Large intestine (tissue), 3 donors: ENCODE measurements around the gene ASIP. TPM values are rescaled to one million over a fixed set of nuclear protein-coding genes. Genes with fewer than 3 reads are reported as not detected.
"Not testable (repeated sequence)": the region's sequence is repeated elsewhere in the genome, so short reads cannot be mapped to it uniquely, and the experiment has no call there.

Experiments used
- DNase-seq, 2 donors: peaks; one replicate each; pipeline versions ENCODE4 v3.0.0 to v3.0.0-alpha.2; 2013
- H3K27ac ChIP-seq: one replicate; pipeline ENCODE4 v1.5.1; 2013; ENCODE audit warnings: low read length
- H3K27me3 ChIP-seq: 2 replicates; pipeline ENCODE4 v1.6.1; 2013; ENCODE audit warnings: low read length; ENCODE audit not compliant: control insufficient read depth, insufficient read depth
- H3K36me3 ChIP-seq: 2 replicates; pipeline ENCODE4 v1.6.1; 2013; ENCODE audit warnings: low read length; ENCODE audit not compliant: control insufficient read depth, insufficient read depth
- H3K4me1 ChIP-seq: one replicate; pipeline ENCODE4 v1.6.1; 2013; ENCODE audit warnings: low read length; ENCODE audit not compliant: control insufficient read depth, insufficient read depth
- H3K4me3 ChIP-seq: one replicate; pipeline ENCODE4 v1.5.1; 2013; ENCODE audit warnings: low read length
- H3K9me3 ChIP-seq: one replicate; pipeline ENCODE4 v1.6.1; 2013; ENCODE audit warnings: mild to moderate bottlenecking, low read depth, low read length, moderate library complexity; ENCODE audit not compliant: control insufficient read depth
- WGBS: methylation state at CpG from one replicate; pipeline ENCODE4 v1.1.5; 2013; ENCODE audit warnings: low lambda C conversion rate; ENCODE audit not compliant: insufficient coverage; 5-methylcytosine and 5-hydroxymethylcytosine counted together
- polyA plus RNA-seq: library from polyadenylated mRNA; unstranded; fragments of 120-200 nt; gene quantifications from one replicate; pipeline ENCODE4 v1.2.1, GENCODE V29; 2013

Gene ASIP
- polyA plus RNA-seq, 1 donor: 0.27 TPM

DNA sequence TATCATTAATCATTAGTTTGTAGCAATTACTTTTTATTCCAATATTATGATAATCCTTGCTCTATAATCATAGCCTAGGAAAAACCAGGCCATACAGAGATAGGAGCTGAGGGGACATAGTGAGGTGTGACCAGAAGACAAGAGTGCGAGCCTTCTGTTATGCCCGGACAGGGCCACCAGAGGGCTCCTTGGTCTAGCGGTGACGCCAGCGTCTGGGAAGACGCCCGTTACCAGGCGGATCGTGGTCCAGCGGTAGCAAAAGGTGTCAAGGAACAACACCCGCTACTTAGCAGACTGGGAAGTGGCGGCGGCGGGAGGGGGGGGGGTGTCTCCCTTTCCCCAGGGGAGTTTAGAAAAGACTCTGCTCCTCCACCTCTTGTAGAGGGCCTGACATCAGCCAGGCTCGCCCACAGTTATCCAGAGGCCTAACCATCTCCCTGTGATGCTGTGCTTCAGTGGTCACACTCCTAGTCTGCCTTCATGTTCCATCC lies 57.1 kb downstream of the ASIP start:
- no CpG with 5 or more reads among the region's 15 CpGs for WGBS

DNA sequence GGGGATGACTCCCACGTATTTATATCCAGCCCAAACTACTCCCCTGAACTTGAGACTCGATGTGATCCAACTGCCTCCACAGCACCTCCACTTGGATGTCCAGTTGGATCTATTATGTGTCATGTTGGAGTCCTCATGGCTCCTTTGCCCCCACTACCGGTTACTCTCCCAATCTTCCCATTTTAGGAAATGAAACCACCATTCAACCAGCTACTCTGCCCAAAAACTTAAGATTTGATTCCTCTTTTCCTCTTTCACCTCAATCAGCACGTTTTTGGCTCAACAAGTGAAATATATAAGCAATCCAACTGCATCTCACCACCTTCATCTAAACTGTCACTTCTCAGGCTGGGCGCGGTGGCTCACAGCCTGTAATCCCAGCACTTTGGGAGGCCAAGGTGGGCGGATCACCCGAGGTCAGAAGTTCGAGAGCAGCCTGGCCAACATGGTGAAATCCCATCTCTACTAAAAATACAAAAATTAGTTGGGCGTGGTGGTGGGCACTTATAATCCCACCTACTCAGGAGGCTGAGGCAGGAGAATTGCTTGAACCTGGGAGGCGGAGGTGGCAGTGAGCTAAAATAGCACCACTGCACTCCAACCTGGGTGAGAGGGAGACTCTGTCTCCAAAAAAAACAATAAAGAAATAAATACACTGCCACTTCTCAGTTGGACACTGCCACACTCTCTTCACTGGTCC lies 58.5 kb downstream of the ASIP start:
- H3K4me1 ChIP-seq: peaks cover 19% of the 10 kb centered on the region
- H3K36me3 ChIP-seq: peaks cover 12% of the 10 kb centered on the region
- no CpG with 5 or more reads among the region's 11 CpGs for WGBS
- no peak overlapping the region for H3K4me3 ChIP-seq
- no peak for DNase-seq
- no peaks in the 10 kb centered on the region for H3K9me3 ChIP-seq
- H3K27ac ChIP-seq: no peak overlapping the region
- H3K27me3 ChIP-seq: no peaks in the 10 kb centered on the region

More for the DNA sequence above, 57.1 kb downstream of the ASIP start:
- Histone ChIP-seq H3K4me1 (peaks cover 19% of the 10 kb centered on the region), H3K36me3 (peaks cover 25% of the 10 kb centered on the region)
- not testable (repeated sequence) for H3K27ac ChIP-seq, H3K27me3 ChIP-seq, DNase-seq, H3K4me3 ChIP-seq, H3K9me3 ChIP-seq

- WGBS: no CpG with 5 or more reads among the region's 3 CpGs
- no peak for DNase-seq
- no peak overlapping the region for H3K27ac ChIP-seq
These were observed 59.1 kb downstream of the ASIP start for GRCh38 chr20:34300256-34300806.

DNA sequence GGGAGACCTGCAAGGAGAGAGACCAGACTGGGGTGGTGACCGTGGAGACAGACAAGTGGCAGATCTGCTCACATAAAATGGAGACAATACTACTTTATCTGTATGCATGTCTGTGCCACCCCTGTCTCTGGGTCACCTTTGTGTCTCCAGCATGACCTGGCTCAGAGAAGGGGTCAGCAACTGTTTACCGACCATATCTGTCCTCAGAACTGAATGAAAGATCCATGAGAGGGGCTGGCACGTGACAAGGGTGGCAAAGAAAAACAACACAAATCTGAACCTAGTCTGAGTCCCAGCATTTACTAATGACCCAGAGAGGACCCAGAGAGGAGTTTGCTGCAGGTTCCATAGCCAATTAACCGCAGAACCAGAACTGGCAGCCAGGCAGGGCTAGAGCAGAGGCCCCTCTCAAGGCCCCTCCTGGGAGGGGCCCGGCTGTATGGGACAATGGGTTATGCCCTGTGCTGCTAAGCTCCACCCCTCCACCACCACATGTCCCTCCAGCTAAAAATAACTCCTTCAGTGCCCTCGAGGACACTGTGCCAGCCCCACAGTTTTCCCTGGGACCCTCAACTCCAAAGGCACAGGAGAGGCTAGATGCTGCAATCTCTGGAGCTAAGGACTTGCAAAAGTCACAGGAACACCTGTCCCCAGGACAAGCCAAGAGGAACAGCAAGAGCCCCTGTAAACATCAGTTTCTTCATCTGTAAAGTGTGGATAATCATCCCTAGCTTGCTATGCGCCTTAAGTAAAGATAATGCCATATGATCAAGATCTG lies 59.8 kb downstream of the ASIP start:
- Histone ChIP-seq H3K27me3 (no peaks in the 10 kb centered on the region), H3K27ac (no peak overlapping the region), H3K36me3 (peaks cover 4% of the 10 kb centered on the region), H3K4me1 (peaks cover 19% of the 10 kb centered on the region), H3K4me3 (no peak overlapping the region), H3K9me3 (no peaks in the 10 kb centered on the region)
- peak; percentile 15 to 44 for DNase-seq
- no CpG with 5 or more reads among the region's 7 CpGs for WGBS

More at GRCh38 chr20:34300256-34300806, 59.1 kb downstream of the ASIP start:
- H3K9me3 ChIP-seq: no peaks in the 10 kb centered on the region
- peaks cover 19% of the 10 kb centered on the region for H3K4me1 ChIP-seq
- H3K36me3 ChIP-seq: peaks cover 7% of the 10 kb centered on the region
- no peaks in the 10 kb centered on the region for H3K27me3 ChIP-seq
- no peak overlapping the region for H3K4me3 ChIP-seq

DNA sequence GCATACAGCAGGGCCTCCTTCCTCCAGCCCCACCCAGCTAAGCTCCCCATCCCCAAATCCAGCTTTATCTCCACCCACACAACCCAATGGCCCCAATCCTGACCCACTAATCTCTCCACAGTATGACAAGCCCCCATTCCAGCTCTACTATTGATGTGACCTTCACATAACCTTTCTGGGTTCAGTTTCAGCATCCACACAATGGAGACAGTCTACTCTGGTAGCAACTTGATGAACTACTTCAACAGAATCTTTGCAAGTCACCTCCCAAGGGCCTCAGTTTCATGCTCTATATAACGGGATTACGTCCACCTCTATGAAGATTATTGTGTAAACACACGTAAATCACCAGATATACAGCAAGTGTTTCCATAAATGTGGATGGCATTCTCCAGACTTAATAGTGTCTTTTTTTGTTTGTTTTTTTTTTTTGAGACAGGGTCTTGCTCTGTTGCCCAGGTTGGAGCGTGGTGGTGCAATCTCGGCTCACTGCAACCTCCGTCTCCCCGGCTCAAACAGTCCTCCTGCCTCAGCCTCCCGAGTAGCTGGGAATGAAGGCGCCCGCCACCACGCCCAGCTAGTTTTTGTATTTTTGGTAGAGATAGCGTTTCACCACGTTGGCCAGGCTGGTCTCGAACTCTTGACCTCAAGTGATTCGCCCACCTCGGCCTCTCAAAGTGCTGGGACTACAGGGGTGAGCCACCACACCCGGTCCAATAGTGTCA lies 60.5 kb downstream of the ASIP start:
- no peaks in the 10 kb centered on the region for H3K27me3 ChIP-seq
- WGBS: 73% methylated on average over 3 of the region's 17 CpGs
- peak overlapping the region; percentile 90 for H3K4me3 ChIP-seq
- peaks cover 19% of the 10 kb centered on the region for H3K4me1 ChIP-seq
- no peaks in the 10 kb centered on the region for H3K9me3 ChIP-seq
- H3K36me3 ChIP-seq: peaks cover 4% of the 10 kb centered on the region
- H3K27ac ChIP-seq: peak overlapping the region; percentile 98
- DNase-seq: no peak

GRCh38 chr20:34302312-34302722 lies 61.1 kb downstream of the ASIP start:
- Histone ChIP-seq H3K27me3 (no peaks in the 10 kb centered on the region), H3K4me1 (peaks cover 19% of the 10 kb centered on the region), H3K27ac (peak overlapping the region; percentile 98), H3K4me3 (peak overlapping the region; percentile 90), H3K36me3 (peaks cover 4% of the 10 kb centered on the region), H3K9me3 (no peaks in the 10 kb centered on the region)
- WGBS: no CpG with 5 or more reads among the region's 9 CpGs
- no peak for DNase-seq

DNA sequence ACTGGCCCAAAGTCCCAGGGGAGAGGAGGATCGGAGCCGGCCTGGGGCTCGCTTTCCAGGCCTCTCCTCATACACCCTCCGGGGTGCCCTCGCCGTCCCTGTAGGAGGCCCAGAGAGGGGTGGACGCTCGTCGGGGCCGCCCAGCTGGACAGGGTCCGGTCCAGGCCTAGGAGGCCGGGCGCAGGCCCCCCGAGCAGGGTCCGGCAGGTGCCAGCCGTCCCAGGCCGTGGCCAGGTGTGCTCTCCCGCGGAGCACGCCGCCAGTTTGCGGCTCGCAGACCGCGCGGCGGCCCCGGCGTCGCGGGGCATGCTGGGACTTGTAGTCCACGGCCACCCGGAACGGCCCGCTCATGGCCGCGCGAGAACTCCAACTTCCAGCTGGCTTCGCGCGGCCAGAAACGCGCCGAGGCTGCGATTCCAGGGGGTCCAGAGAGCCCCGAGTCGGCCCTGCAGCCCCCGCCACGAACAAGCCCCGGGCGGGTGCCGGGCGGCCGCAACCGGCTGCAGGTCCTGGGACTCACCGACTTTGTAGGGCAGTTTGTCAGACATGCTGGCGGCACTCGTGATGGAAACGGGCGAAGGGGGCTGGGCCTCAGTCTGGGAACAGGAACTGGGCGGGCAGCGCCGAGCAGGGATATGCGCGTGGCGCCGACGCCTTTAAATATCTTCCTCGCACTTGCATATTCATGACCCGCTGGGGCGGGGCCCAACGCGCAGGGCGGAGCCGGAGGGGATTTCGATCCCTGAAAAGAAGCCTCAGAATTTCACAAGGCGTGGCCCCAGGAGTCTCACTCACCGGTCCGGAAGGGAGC lies 61.7 kb downstream of the ASIP start, which contains the start of gene AHCY:
AHCY (minus strand) TSS at position 633 of the 811 bp plus-strand sequence; CDS start at position 548, 85 bp downstream.
- peak within 1 kb of the TSS; percentile 90 for H3K4me3 ChIP-seq
- peaks cover 19% of the 10 kb centered on the region for H3K4me1 ChIP-seq
- no peaks in the 10 kb centered on the region for H3K27me3 ChIP-seq
- no peaks in the 10 kb centered on the region for H3K9me3 ChIP-seq
- no CpG with 5 or more reads among the region's 79 CpGs for WGBS
- peak within 1 kb of the TSS; percentile 98 for H3K27ac ChIP-seq
- peaks cover 4% of the 10 kb centered on the region for H3K36me3 ChIP-seq
- peak; percentile 97 to 99 for DNase-seq

GRCh38 chr20:34305333-34306230 lies 64.4 kb downstream of the ASIP start:
- Histone ChIP-seq H3K4me1 (peaks cover 28% of the 10 kb centered on the region), H3K4me3 (no peak overlapping the region), H3K27ac (no peak overlapping the region), H3K27me3 (no peaks in the 10 kb centered on the region), H3K36me3 (no peaks in the 10 kb centered on the region), H3K9me3 (no peaks in the 10 kb centered on the region)
- WGBS: 81% methylated on average over 3 of the region's 19 CpGs
- DNase-seq: no peak

GRCh38 chr20:34309691-34310090 lies 68.5 kb downstream of the ASIP start:
- no peak for DNase-seq
- H3K4me1 ChIP-seq: peaks cover 30% of the 10 kb centered on the region
- 100% methylated on average over 2 of the region's 3 CpGs for WGBS
- H3K9me3 ChIP-seq: no peaks in the 10 kb centered on the region
- H3K36me3 ChIP-seq: no peaks in the 10 kb centered on the region
- H3K27me3 ChIP-seq: peaks cover 4% of the 10 kb centered on the region
- H3K27ac ChIP-seq: peak overlapping the region; percentile 60
- H3K4me3 ChIP-seq: no peak overlapping the region
